Measurements from ENCODE around the gene KAZN. TPM values are rescaled to one million over a fixed set of nuclear protein-coding genes. Genes with fewer than 3 reads are reported as not detected.

Gene KAZN
- total and polyA plus RNA-seq, 2 of the 8 experiments (the other 6 are each of a cell fraction or from before 2014, with no cell fraction given), result 3.7 to 11.8 TPM

DNA sequence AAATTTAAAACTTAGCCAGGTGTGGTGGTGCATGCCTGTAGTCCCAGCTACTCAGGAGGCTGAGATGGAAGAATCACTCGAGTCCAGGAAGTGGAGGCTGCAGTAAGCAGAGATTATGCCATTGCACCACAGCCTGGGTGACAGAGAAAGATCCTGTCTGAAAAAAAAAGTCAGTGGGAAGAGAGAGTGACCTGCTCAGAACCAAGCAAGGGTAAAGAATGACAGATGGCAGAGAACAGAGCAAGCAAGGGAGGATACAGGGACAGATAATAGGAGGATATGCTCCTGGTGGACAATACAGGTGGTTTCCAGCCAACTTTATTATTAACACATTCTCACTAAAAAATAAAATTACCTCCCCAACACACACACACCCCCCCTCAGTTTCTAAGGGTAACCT is 550.5 kb downstream of the KAZN start:
- TF ChIP-seq POLR2AphosphoS5 (IDR thresholded peaks at IDR 0.05; ENCODE audit: low read depth, low read length) (no peak), TEAD4 (IDR thresholded peaks at IDR 0.05; ENCODE audit: low read depth, low read length) (no peak), JUN (IDR thresholded peaks at IDR 0.05; ENCODE audit: low read depth, low read length) (no peak), JUND (IDR thresholded peaks at IDR 0.05; ENCODE audit: low read length) (no peak), RFX5 (IDR thresholded peaks at IDR 0.05; ENCODE audit: borderline replicate concordance, low read depth, low read length) (no peak), SIRT6 (IDR thresholded peaks at IDR 0.05; ENCODE audit: low read length) (no peak), BACH1 (IDR thresholded peaks at IDR 0.05; ENCODE audit: low read length) (no peak), EP300 (IDR thresholded peaks at IDR 0.05; ENCODE audit: borderline replicate concordance in 1 of 2, low read depth in 2 of 2, low read length in 2 of 2) (no peak), KDM1A (IDR thresholded peaks at IDR 0.05; ENCODE audit: borderline replicate concordance, low read length) (no peak), HDAC2 (IDR thresholded peaks at IDR 0.05; ENCODE audit: borderline replicate concordance in 1 of 2, low read depth in 2 of 2, low read length in 2 of 2) (no peak), ZNF274 (IDR thresholded peaks at IDR 0.05; ENCODE audit: borderline replicate concordance, extremely low read depth, low read length) (no peak), NRF1 (IDR thresholded peaks at IDR 0.05; ENCODE audit: low read depth, low read length) (no peak), TAF7 (optimal IDR thresholded peaks at IDR 0.05; ENCODE audit: borderline replicate concordance, low read depth, low read length) (no peak)
- H3K23me2 ChIP-seq (ENCODE audit: low read depth, low read length), result peaks cover 8% of the 10 kb centered on the region; the same call in 1 of the 2 replicates

More for the DNA sequence above, 550.5 kb downstream of the KAZN start:
- no peak overlapping the region for H3K23ac ChIP-seq (ENCODE audit: insufficient read length)
- H3K36me3 ChIP-seq (ENCODE audit: control insufficient read depth in 2 of 4, insufficient read depth in 4 of 4, low read length in 3 of 4), result no peaks in the 10 kb centered on the region
- no peak overlapping the region for H2BK12ac ChIP-seq (ENCODE audit: low read depth, low read length)
- H3K4me2 ChIP-seq (ENCODE audit: insufficient read depth in 1 of 2, low read depth in 2 of 2, low read length in 2 of 2), result no peak overlapping the region
- no peak overlapping the region for H2BK15ac ChIP-seq (ENCODE audit: low read length)
- H3K9ac ChIP-seq (replicated peaks in 1 of 4; ENCODE audit: extremely low read depth in 1 of 4, low read depth in 3 of 4, low read length in 3 of 4), result no peak overlapping the region
- no peak overlapping the region for H3K14ac ChIP-seq (ENCODE audit: insufficient read length)
- no peaks in the 10 kb centered on the region; the same call in 1 of the 2 replicates for H3K79me1 ChIP-seq (ENCODE audit: low read depth, low read length)
- WGBS, 2 experiments (ENCODE audit: extremely low coverage in 1 of 2, insufficient coverage in 1 of 2, insufficient read length in 1 of 2, insufficient replicate concordance in 2 of 2, low coverage in 1 of 2, low lambda C conversion rate in 2 of 2, missing lambda C conversion rate in 1 of 2), result 0% methylated on average over 1 of the region's 1 CpG; no CpG with 5 or more reads in 1 of the 2 experiments
- no peak overlapping the region for H4K8ac ChIP-seq (ENCODE audit: extremely low read depth, insufficient read depth, low read length)
- H3K56ac ChIP-seq (replicated peaks; ENCODE audit: insufficient read length, low read depth, low read length), result no peak overlapping the region
- CTCF ChIA-PET (ENCODE audit: partially characterized antibody), result interaction anchor here (0.6 to 6.6 kb wide), 4 partner anchors 20 to 304 kb away, joined by 3 to 83 read pairs (median 7); no protein-coding TSS in a partner anchor
- no peak overlapping the region for H3K18ac ChIP-seq (ENCODE audit: extremely low read depth, low read length)
- H4K5ac ChIP-seq (ENCODE audit: insufficient read length, low read depth, low read length), result no peak overlapping the region
- no peak overlapping the region for H2AK5ac ChIP-seq (ENCODE audit: low read depth, low read length)
- DNase-seq (ENCODE audit: low read depth in 1 of 2, low spot score in 2 of 2), result no peak
- H4K20me1 ChIP-seq (replicated peaks in 1 of 2; ENCODE audit: control insufficient read depth in 1 of 2, insufficient read depth in 2 of 2, low read length in 2 of 2), result no peaks in the 10 kb centered on the region
- peaks cover 0 to 3% (median under 1%) of the 10 kb centered on the region in 4 experiments; a peak in 2 of 7 replicates for H3K4me1 ChIP-seq (replicated peaks in 1 of 4; ENCODE audit: control insufficient read depth in 3 of 4, insufficient read depth in 4 of 4, low read length in 3 of 4)
- H2AFZ ChIP-seq (ENCODE audit: low read length), result no peak overlapping the region
- peaks cover 0 to 17% (median 9%) of the 10 kb centered on the region in 4 experiments; a peak in 6 of 7 replicates for H3K27me3 ChIP-seq (replicated peaks in 1 of 4; ENCODE audit: control insufficient read depth in 3 of 4, extremely low read depth in 1 of 4, insufficient read depth in 3 of 4, low read length in 3 of 4)
- no peak overlapping the region for H2BK20ac ChIP-seq (ENCODE audit: low read length)
- no peaks in the 10 kb centered on the region for H3K9me3 ChIP-seq (ENCODE audit: insufficient read depth in 2 of 2, low read depth in 1 of 2, low read length in 1 of 2)
- no peak for FAIRE-seq
- POLR2A ChIA-PET (ENCODE audit: partially characterized antibody), result no interaction called here
- no peaks in the 10 kb centered on the region for H3K79me2 ChIP-seq (ENCODE audit: control insufficient read depth in 1 of 2, insufficient read depth in 2 of 2, low read length in 2 of 2)
- no peak overlapping the region for H4K91ac ChIP-seq (replicated peaks; ENCODE audit: insufficient read length, low read length)
- H3K4me3 ChIP-seq (ENCODE audit: extremely low read depth in 1 of 4, insufficient read depth in 2 of 4, low read depth in 3 of 4, low read length in 4 of 4), result no peak overlapping the region
- H2BK5ac ChIP-seq (ENCODE audit: low read depth, low read length), result no peak overlapping the region
- H3K4ac ChIP-seq (replicated peaks; ENCODE audit: insufficient read length, low read depth, low read length), result no peak overlapping the region
- no peak overlapping the region for H3K27ac ChIP-seq (ENCODE audit: low read depth, low read length)
- H2BK120ac ChIP-seq (replicated peaks; ENCODE audit: low read depth, low read length), result no peak overlapping the region
